Measurements from ENCODE around the gene PDZD2.

The PDZD2 gene

DNA sequence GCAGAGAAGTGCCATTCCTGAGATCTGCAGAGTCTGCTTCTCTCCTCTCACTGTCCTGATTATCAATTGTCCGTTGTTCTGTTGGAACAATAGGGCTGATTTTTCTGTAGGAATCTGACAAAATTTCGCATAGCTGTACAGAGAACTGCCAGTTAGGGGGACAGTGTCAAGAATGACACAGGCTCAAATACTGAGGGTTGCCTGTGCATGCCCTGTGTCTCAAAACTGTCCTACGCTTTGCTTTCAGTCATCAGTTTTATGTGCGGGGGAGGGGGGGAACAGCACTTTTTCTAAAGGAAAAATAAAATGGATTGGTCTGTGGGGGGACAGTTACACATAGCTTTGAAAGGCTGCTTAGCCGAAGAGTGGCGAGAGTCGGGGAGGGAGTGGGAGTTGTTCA lies 248.6 kb downstream of the PDZD2 start:
- peak overlapping the region; percentile 34 for H2BK12ac ChIP-seq (ENCODE audit: low read length)

GRCh38 chr5:31888564-31888963 lies 249.6 kb downstream of the PDZD2 start:
- Histone ChIP-seq H3K79me1 (ENCODE audit: low read length) (no peaks in the 10 kb centered on the region), H2BK5ac (ENCODE audit: low read depth, low read length, poor library complexity) (no peak overlapping the region), H4K91ac (ENCODE audit: low read depth, low read length) (no peak overlapping the region), H2BK12ac (ENCODE audit: low read length) (peak overlapping the region; percentile 30), H3K4me1 (ENCODE audit: control insufficient read depth in 1 of 2, insufficient read depth in 2 of 2, low read length in 2 of 2) (peaks cover 1 to 2% of the 10 kb centered on the region in 2 experiments), H3K4ac (ENCODE audit: low read depth, low read length) (no peak overlapping the region), H3K9ac (ENCODE audit: low read length) (no peak overlapping the region), H3K27ac (ENCODE audit: low read depth, low read length) (no peak overlapping the region), H3K18ac (ENCODE audit: low read length) (no peak overlapping the region), H2BK120ac (ENCODE audit: insufficient read depth, low read length, poor library complexity) (peak overlapping the region; percentile 31), H3K23ac (ENCODE audit: low read length) (no peak overlapping the region), H3K27me3 (ENCODE audit: insufficient read depth, low read length) (no peaks in the 10 kb centered on the region), H3K9me3 (ENCODE audit: insufficient read depth, low read depth, low read length) (no peaks in the 10 kb centered on the region), H4K8ac (ENCODE audit: low read depth, low read length) (no peak overlapping the region), H2AK5ac (ENCODE audit: low read length) (no peak overlapping the region), H3K14ac (ENCODE audit: low read length) (no peak overlapping the region), H3K4me3 (ENCODE audit: low read depth, low read length) (no peak overlapping the region), H3K4me2 (ENCODE audit: low read length) (no peak overlapping the region), H2AFZ (ENCODE audit: insufficient read depth, low read length, poor library complexity) (no peak overlapping the region), H3K36me3 (ENCODE audit: control insufficient read depth in 1 of 2, insufficient read depth in 2 of 2, low read length in 2 of 2) (no peaks in the 10 kb centered on the region), H3K79me2 (ENCODE audit: control insufficient read depth, insufficient read depth, low read length, poor library complexity) (no peaks in the 10 kb centered on the region), H4K12ac (ENCODE audit: low read depth, low read length) (no peak overlapping the region)
- no CpG with 5 or more reads among the region's 3 CpGs for WGBS (ENCODE audit: extremely low coverage, insufficient coverage, insufficient read length)
- DNase-seq = no peak

More for the DNA sequence above, 248.6 kb downstream of the PDZD2 start:
- no peak overlapping the region for H2BK5ac ChIP-seq (ENCODE audit: low read depth, low read length, poor library complexity)
- H4K91ac ChIP-seq (ENCODE audit: low read depth, low read length) = no peak overlapping the region
- H3K23ac ChIP-seq (ENCODE audit: low read length) = no peak overlapping the region
- no peaks in the 10 kb centered on the region for H3K79me2 ChIP-seq (ENCODE audit: control insufficient read depth, insufficient read depth, low read length, poor library complexity)
- H3K14ac ChIP-seq (ENCODE audit: low read length) = no peak overlapping the region
- H3K36me3 ChIP-seq (ENCODE audit: control insufficient read depth in 1 of 2, insufficient read depth in 2 of 2, low read length in 2 of 2) = no peaks in the 10 kb centered on the region
- H3K9ac ChIP-seq (ENCODE audit: low read length) = no peak overlapping the region
- H2BK120ac ChIP-seq (ENCODE audit: insufficient read depth, low read length, poor library complexity) = no peak overlapping the region
- no peak overlapping the region for H3K4me2 ChIP-seq (ENCODE audit: low read length)
- H3K18ac ChIP-seq (ENCODE audit: low read length) = no peak overlapping the region
- no peak overlapping the region for H2AFZ ChIP-seq (ENCODE audit: insufficient read depth, low read length, poor library complexity)
- H3K79me1 ChIP-seq (ENCODE audit: low read length) = no peaks in the 10 kb centered on the region
- WGBS (ENCODE audit: extremely low coverage, insufficient coverage, insufficient read length) = no CpG with 5 or more reads among the region's 7 CpGs
- H3K4me3 ChIP-seq (ENCODE audit: low read depth, low read length) = no peak overlapping the region
- no peak overlapping the region for H2AK5ac ChIP-seq (ENCODE audit: low read length)
- H3K27ac ChIP-seq (ENCODE audit: low read depth, low read length) = no peak overlapping the region
- no peak overlapping the region for H3K4ac ChIP-seq (ENCODE audit: low read depth, low read length)
- H4K12ac ChIP-seq (ENCODE audit: low read depth, low read length) = no peak overlapping the region
- H3K4me1 ChIP-seq (ENCODE audit: control insufficient read depth in 1 of 2, insufficient read depth in 2 of 2, low read length in 2 of 2) = peaks cover 1 to 2% of the 10 kb centered on the region in 2 experiments
- no peak overlapping the region for H4K8ac ChIP-seq (ENCODE audit: low read depth, low read length)
- no peaks in the 10 kb centered on the region for H3K9me3 ChIP-seq (ENCODE audit: insufficient read depth, low read depth, low read length)
- no peak for DNase-seq
- no peaks in the 10 kb centered on the region for H3K27me3 ChIP-seq (ENCODE audit: insufficient read depth, low read length)

- Histone ChIP-seq H3K36me3 (ENCODE audit: control insufficient read depth in 1 of 2, insufficient read depth in 2 of 2, low read length in 2 of 2) (no peaks in the 10 kb centered on the region), H4K8ac (ENCODE audit: low read depth, low read length) (no peak overlapping the region)
- no CpG with 5 or more reads among the region's 8 CpGs for WGBS (ENCODE audit: extremely low coverage, insufficient coverage, insufficient read length)
Measured at GRCh38 chr5:31889001-31889561, 250.2 kb downstream of the PDZD2 start.

DNA sequence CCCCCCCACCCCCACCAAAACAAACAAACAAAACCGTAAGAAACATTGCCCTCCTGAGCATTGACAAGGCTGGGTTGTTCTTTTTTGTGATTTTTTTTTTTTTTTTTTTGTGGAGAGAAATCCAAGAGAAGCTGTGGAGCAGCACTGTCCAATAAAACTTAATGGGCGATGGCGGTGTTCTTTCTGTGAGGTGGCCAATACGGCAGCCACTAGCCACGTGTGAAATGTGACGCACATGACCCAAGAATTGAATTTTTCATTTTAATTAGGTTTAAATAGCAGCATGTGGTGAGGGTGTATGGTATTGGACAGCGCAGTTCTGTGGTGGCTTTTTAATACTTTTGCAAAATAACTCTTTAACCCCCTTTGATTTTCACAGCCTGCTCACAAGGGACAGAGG lies 251.1 kb downstream of the PDZD2 start:
- Histone ChIP-seq H3K27me3 (ENCODE audit: insufficient read depth, low read length) (no peaks in the 10 kb centered on the region), H3K9ac (ENCODE audit: low read length) (no peak overlapping the region), H3K36me3 (ENCODE audit: control insufficient read depth in 1 of 2, insufficient read depth in 2 of 2, low read length in 2 of 2) (no peaks in the 10 kb centered on the region), H3K9me3 (ENCODE audit: insufficient read depth, low read depth, low read length) (no peaks in the 10 kb centered on the region), H3K4ac (ENCODE audit: low read depth, low read length) (no peak overlapping the region), H2BK120ac (ENCODE audit: insufficient read depth, low read length, poor library complexity) (no peak overlapping the region), H3K18ac (ENCODE audit: low read length) (no peak overlapping the region), H2BK5ac (ENCODE audit: low read depth, low read length, poor library complexity) (no peak overlapping the region), H4K12ac (ENCODE audit: low read depth, low read length) (no peak overlapping the region), H3K4me3 (ENCODE audit: low read depth, low read length) (no peak overlapping the region), H3K23ac (ENCODE audit: low read length) (no peak overlapping the region), H3K14ac (ENCODE audit: low read length) (no peak overlapping the region), H3K4me1 (ENCODE audit: control insufficient read depth in 1 of 2, insufficient read depth in 2 of 2, low read length in 2 of 2) (peaks cover 1 to 2% of the 10 kb centered on the region in 2 experiments), H2AK5ac (ENCODE audit: low read length) (no peak overlapping the region), H2BK12ac (ENCODE audit: low read length) (no peak overlapping the region), H2AFZ (ENCODE audit: insufficient read depth, low read length, poor library complexity) (no peak overlapping the region), H3K27ac (ENCODE audit: low read depth, low read length) (no peak overlapping the region), H3K79me1 (ENCODE audit: low read length) (no peaks in the 10 kb centered on the region), H4K91ac (ENCODE audit: low read depth, low read length) (no peak overlapping the region), H4K8ac (ENCODE audit: low read depth, low read length) (no peak overlapping the region), H3K79me2 (ENCODE audit: control insufficient read depth, insufficient read depth, low read length, poor library complexity) (no peaks in the 10 kb centered on the region), H3K4me2 (ENCODE audit: low read length) (no peak overlapping the region)
- no peak for DNase-seq
- no CpG with 5 or more reads among the region's 7 CpGs for WGBS (ENCODE audit: extremely low coverage, insufficient coverage, insufficient read length)

More at GRCh38 chr5:31889001-31889561, 250.2 kb downstream of the PDZD2 start:
- H4K12ac ChIP-seq (ENCODE audit: low read depth, low read length) = no peak overlapping the region
- peaks cover 1 to 2% of the 10 kb centered on the region in 2 experiments for H3K4me1 ChIP-seq (ENCODE audit: control insufficient read depth in 1 of 2, insufficient read depth in 2 of 2, low read length in 2 of 2)
- no peak overlapping the region for H3K27ac ChIP-seq (ENCODE audit: low read depth, low read length)
- no peak overlapping the region for H2BK12ac ChIP-seq (ENCODE audit: low read length)
- H3K23ac ChIP-seq (ENCODE audit: low read length) = no peak overlapping the region
- DNase-seq = no peak
- peak overlapping the region; percentile 31 for H2BK120ac ChIP-seq (ENCODE audit: insufficient read depth, low read length, poor library complexity)
- no peaks in the 10 kb centered on the region for H3K27me3 ChIP-seq (ENCODE audit: insufficient read depth, low read length)
- no peak overlapping the region for H3K9ac ChIP-seq (ENCODE audit: low read length)
- H4K91ac ChIP-seq (ENCODE audit: low read depth, low read length) = no peak overlapping the region
- no peak overlapping the region for H3K18ac ChIP-seq (ENCODE audit: low read length)
- H3K14ac ChIP-seq (ENCODE audit: low read length) = no peak overlapping the region
- no peak overlapping the region for H2BK5ac ChIP-seq (ENCODE audit: low read depth, low read length, poor library complexity)
- H3K4me2 ChIP-seq (ENCODE audit: low read length) = no peak overlapping the region
- H2AFZ ChIP-seq (ENCODE audit: insufficient read depth, low read length, poor library complexity) = no peak overlapping the region
- no peaks in the 10 kb centered on the region for H3K79me1 ChIP-seq (ENCODE audit: low read length)
- H3K9me3 ChIP-seq (ENCODE audit: insufficient read depth, low read depth, low read length) = no peaks in the 10 kb centered on the region
- H2AK5ac ChIP-seq (ENCODE audit: low read length) = no peak overlapping the region
- H3K4me3 ChIP-seq (ENCODE audit: low read depth, low read length) = no peak overlapping the region
- H3K79me2 ChIP-seq (ENCODE audit: control insufficient read depth, insufficient read depth, low read length, poor library complexity) = no peaks in the 10 kb centered on the region
- no peak overlapping the region for H3K4ac ChIP-seq (ENCODE audit: low read depth, low read length)
